ENCODE measurements around the gene PLK3. TPM values are rescaled to one million over a fixed set of nuclear protein-coding genes. Genes with fewer than 3 reads are reported as not detected.
A peak's percentile ranks its signal among the peaks of the same experiment; 100 is the strongest.
"Not testable (repeated sequence)": the region's sequence is repeated elsewhere in the genome, so short reads cannot be mapped to it uniquely, and the experiment has no call there.

Gene PLK3
- total RNA-seq, 2 donors from 2014 or later: 20.8 to 29.7 TPM

DNA sequence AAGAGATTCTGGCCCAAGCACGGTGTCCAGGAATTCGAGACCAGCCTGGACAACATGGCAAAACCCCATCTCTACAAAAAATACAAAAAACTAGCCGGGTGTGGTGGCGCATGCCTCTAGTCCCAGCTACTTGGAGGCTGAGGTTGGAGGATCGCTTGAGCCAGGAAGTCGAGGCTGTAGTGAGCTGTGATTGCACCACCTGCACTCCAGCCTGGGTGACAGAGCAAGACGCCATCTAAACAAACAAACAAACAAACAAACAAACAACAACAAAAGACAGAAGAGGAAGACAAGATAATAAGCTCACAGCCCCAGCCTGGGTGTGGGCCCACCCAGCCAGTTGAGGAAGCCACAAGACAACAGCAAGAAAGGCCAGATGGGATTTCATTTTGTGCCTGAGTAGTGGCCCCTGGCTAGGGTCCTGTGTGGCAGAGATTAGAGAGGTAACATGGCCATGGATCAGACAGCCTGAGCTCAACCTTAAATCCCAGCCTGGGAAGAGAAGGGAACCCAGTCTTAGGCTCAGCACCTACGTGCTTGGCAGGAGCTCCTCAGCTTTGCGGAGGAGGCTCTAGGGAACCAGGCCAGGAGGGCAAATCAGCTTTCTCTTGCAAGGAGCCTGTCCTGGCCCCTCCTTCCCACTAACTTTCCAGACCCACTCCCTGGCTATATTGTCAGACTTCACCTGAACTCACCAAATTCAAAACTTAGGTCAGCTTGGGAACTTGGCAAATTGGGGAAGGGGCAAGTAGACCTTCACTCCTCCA, 7.3 kb upstream of the PLK3 start:
- Histone ChIP-seq H3K4me1 (peaks cover 6% of the 10 kb centered on the region), H3K9me3 (no peaks in the 10 kb centered on the region), H3K4me3 (no peak overlapping the region), H3K36me3 (replicated peaks in 1 of 2; ENCODE audit: insufficient read depth in 1 of 2, low read depth in 2 of 2) (no peaks in the 10 kb centered on the region), H3K27ac (peak overlapping the region in 1 of 4 donors; percentile 18), H3K27me3 (no peaks in the 10 kb centered on the region)
- no peak for ATAC-seq
- TF ChIP-seq CTCF (IDR thresholded peaks at IDR 0.05) (no peak), POLR2A (IDR thresholded peaks at IDR 0.05) (no peak)
- DNase-seq: peak in 2 of 4 donors; percentile 4 to 8
- 77 to 83% methylated on average over 7 to 9 of the region's 9 CpGs for WGBS, 2 donors
- intact Hi-C loops (cut with DNase I): loop anchor here (5.0 kb wide), 1 partner anchor 34 kb away; no protein-coding TSS in a partner anchor

- H3K36me3 ChIP-seq (replicated peaks in 1 of 2; ENCODE audit: insufficient read depth in 1 of 2, low read depth in 2 of 2); ATAC-seq; H3K27ac ChIP-seq; H3K4me3 ChIP-seq; intact Hi-C loops (cut with DNase I); H3K27me3 ChIP-seq; DNase-seq; H3K9me3 ChIP-seq: not testable (repeated sequence)
- H3K4me1 ChIP-seq: peaks cover 35% of the 10 kb centered on the region
- WGBS, 2 donors: 78 to 79% methylated on average over 7 to 8 of the region's 8 CpGs
Measured at GRCh38 chr1:44797886-44798285, 2.3 kb upstream of the PLK3 start.

- ATAC-seq (no peak), DNase-seq (no peak)
- peak overlapping the region in 3 of 4 donors; percentile 85 to 99 (median 98) for H3K27ac ChIP-seq
- TF ChIP-seq POLR2A (IDR thresholded peaks at IDR 0.05) (no peak), CTCF (IDR thresholded peaks at IDR 0.05) (no peak)
- no peaks in the 10 kb centered on the region for H3K36me3 ChIP-seq (replicated peaks in 1 of 2; ENCODE audit: insufficient read depth in 1 of 2, low read depth in 2 of 2)
- peaks cover 38% of the 10 kb centered on the region for H3K4me1 ChIP-seq
- H3K9me3 ChIP-seq: no peaks in the 10 kb centered on the region
- 79 to 81% methylated on average over 10 of the region's 10 CpGs for WGBS, 2 donors
- intact Hi-C loops (cut with DNase I): no loop called here
- no peaks in the 10 kb centered on the region for H3K27me3 ChIP-seq
- no peak overlapping the region for H3K4me3 ChIP-seq
Measured at GRCh38 chr1:44798481-44799365, 1.5 kb upstream of the PLK3 start.

GRCh38 chr1:44801491-44802305, 1.5 kb downstream of the PLK3 start:
- 75 to 76% methylated on average over 12 to 13 of the region's 13 CpGs for WGBS, 2 donors
- Histone ChIP-seq H3K9me3 (no peaks in the 10 kb centered on the region), H3K27ac (peak overlapping the region in 1 of 4 donors; percentile 62), H3K36me3 (replicated peaks in 1 of 2; ENCODE audit: insufficient read depth in 1 of 2, low read depth in 2 of 2) (no peaks in the 10 kb centered on the region), H3K4me1 (peaks cover 52% of the 10 kb centered on the region), H3K4me3 (no peak overlapping the region), H3K27me3 (no peaks in the 10 kb centered on the region)
- peak in 1 of 4 donors; percentile 49 for DNase-seq
- no peak for TF ChIP-seq CTCF (IDR thresholded peaks at IDR 0.05)
- no peak for TF ChIP-seq POLR2A (IDR thresholded peaks at IDR 0.05)
- no peak for ATAC-seq
- intact Hi-C loops (cut with DNase I): no loop called here

Measured in body of pancreas (tissue), 4 donors.